H9 (cell line): ENCODE data around the gene ANKS1B. TPM values are rescaled to one million over a fixed set of nuclear protein-coding genes. Genes with fewer than 3 reads are reported as not detected.
A peak's percentile ranks its signal among the peaks of the same experiment; 100 is the strongest.

Experiments used
- DNase-seq: peaks from one replicate; pipeline ENCODE4 v3.0.0-alpha.2; 2017
- H2AFZ ChIP-seq: one replicate; pipeline ENCODE4 v1.6.1; 2013; ENCODE audit warnings: mild to moderate bottlenecking, low read length, control low read depth, moderate library complexity
- H2AK5ac ChIP-seq: 2 replicates; pipeline ENCODE4 v1.6.1; 2013; ENCODE audit warnings: low read length, control low read depth, mixed read lengths; ENCODE audit not compliant: insufficient read length
- H2BK120ac ChIP-seq: one replicate; pipeline ENCODE4 v1.6.1; 2013; ENCODE audit warnings: low read depth, mild to moderate bottlenecking, low read length, control low read depth, inconsistent platforms; ENCODE audit not compliant: poor library complexity, severe bottlenecking
- H2BK12ac ChIP-seq: 2 replicates; pipeline ENCODE4 v1.6.1; 2013; ENCODE audit warnings: low read length, control low read depth, mixed read lengths, low read depth; ENCODE audit not compliant: insufficient read length
- H2BK15ac ChIP-seq: 2 replicates; pipeline ENCODE4 v1.6.1; 2013; ENCODE audit warnings: low read depth, low read length, control low read depth
- H2BK20ac ChIP-seq: one replicate; pipeline ENCODE4 v1.6.1; 2013; ENCODE audit warnings: low read depth, mild to moderate bottlenecking, low read length, control low read depth, inconsistent platforms; ENCODE audit not compliant: poor library complexity, severe bottlenecking
- H2BK5ac ChIP-seq: 2 replicates; pipeline ENCODE4 v1.6.1; 2013; ENCODE audit warnings: low read length, control low read depth, mixed read lengths; ENCODE audit not compliant: insufficient read length
- H3K14ac ChIP-seq: 2 replicates; pipeline ENCODE4 v1.6.1; 2013; ENCODE audit warnings: low read length, control low read depth; ENCODE audit not compliant: insufficient read depth
- H3K18ac ChIP-seq: 2 replicates; pipeline ENCODE4 v1.6.1; 2013; ENCODE audit warnings: low read depth, mild to moderate bottlenecking, mixed read lengths, low read length, control low read depth; ENCODE audit not compliant: insufficient read length
- H3K23ac ChIP-seq: 2 replicates; pipeline ENCODE4 v1.6.1; 2013; ENCODE audit warnings: low read length, control low read depth, mixed read lengths, low read depth; ENCODE audit not compliant: insufficient read length
- H3K23me2 ChIP-seq: 2 replicates; pipeline ENCODE4 v1.6.1; 2013; ENCODE audit warnings: low read depth, mild to moderate bottlenecking, mixed read lengths, low read length, control low read depth; ENCODE audit not compliant: insufficient read length, poor library complexity, severe bottlenecking
- H3K27ac ChIP-seq: 2 replicates; pipeline ENCODE4 v1.5.1; 2013; ENCODE audit warnings: low read length, control low read depth, mixed read lengths, low read depth; ENCODE audit not compliant: insufficient read length
- H3K27me3 ChIP-seq: 2 replicates; pipeline ENCODE4 v1.6.1; 2013; ENCODE audit warnings: low read length, control low read depth, inconsistent platforms; ENCODE audit not compliant: insufficient read depth
- H3K4ac ChIP-seq: 2 replicates; pipeline ENCODE4 v1.6.1; 2013; ENCODE audit warnings: low read depth, mild to moderate bottlenecking, control low read depth, inconsistent platforms, low read length, moderate library complexity
- H3K4me1 ChIP-seq: 2 replicates; pipeline ENCODE4 v1.6.1; 2013; ENCODE audit warnings: low read length, control low read depth, inconsistent platforms; ENCODE audit not compliant: insufficient read depth
- H3K4me2 ChIP-seq: 2 replicates; pipeline ENCODE4 v1.6.1; 2013; ENCODE audit warnings: low read length, control low read depth, mixed read lengths; ENCODE audit not compliant: insufficient read length, insufficient read depth
- H3K56ac ChIP-seq: 2 replicates; pipeline ENCODE4 v1.6.1; 2013; ENCODE audit warnings: low read depth, mild to moderate bottlenecking, mixed read lengths, low read length, control low read depth; ENCODE audit not compliant: insufficient read length
- H3K79me1 ChIP-seq: 2 replicates; pipeline ENCODE4 v1.6.1; 2013; ENCODE audit warnings: low read depth, mild to moderate bottlenecking, moderate library complexity, low read length, control low read depth, inconsistent platforms; ENCODE audit not compliant: insufficient read depth, poor library complexity, severe bottlenecking
- H3K79me2 ChIP-seq: 2 replicates; pipeline ENCODE4 v1.6.1; 2013; ENCODE audit warnings: low read length, control low read depth, inconsistent platforms; ENCODE audit not compliant: insufficient read depth
- H3K9ac ChIP-seq: 2 replicates; pipeline ENCODE4 v1.6.1; 2013; ENCODE audit warnings: low read length, control low read depth, mixed read lengths; ENCODE audit not compliant: insufficient read length; ENCODE audit errors: extremely low read depth
- H3K9me3 ChIP-seq: one replicate; pipeline ENCODE4 v1.6.1; 2013; ENCODE audit warnings: low read depth, low read length, inconsistent platforms; ENCODE audit not compliant: control insufficient read depth
- H3T11ph ChIP-seq: one replicate; pipeline ENCODE4 v1.6.1; 2013; ENCODE audit warnings: mild to moderate bottlenecking, low read length, control low read depth, inconsistent platforms
- H4K20me1 ChIP-seq: one replicate; pipeline ENCODE4 v1.6.1; 2013; ENCODE audit not compliant: control insufficient read depth, insufficient read length, insufficient read depth
- H4K5ac ChIP-seq: 2 replicates; pipeline ENCODE4 v1.6.1; 2013; ENCODE audit warnings: low read depth, mild to moderate bottlenecking, mixed read lengths, low read length, control low read depth; ENCODE audit not compliant: insufficient read length
- H4K8ac ChIP-seq: replicated peaks from 2 replicates; pipeline ENCODE4 v1.6.1; 2013; ENCODE audit warnings: low read length, control low read depth, mixed read lengths, low read depth; ENCODE audit not compliant: insufficient read length
- H4K91ac ChIP-seq: 2 replicates; pipeline ENCODE4 v1.6.1; 2013; ENCODE audit warnings: low read depth, mild to moderate bottlenecking, moderate library complexity, mixed read lengths, low read length, control low read depth; ENCODE audit not compliant: insufficient read length
- H3K27ac Mint-ChIP-seq, 3 experiments: 2 replicates in 2 of 3; 3 replicates in 1 of 3; pipeline ENCODE4 v1.8.0; 2020 to 2021; ENCODE audit warnings: mixed read lengths in 3 of 3, mild to moderate bottlenecking in 1 of 3, moderate library complexity in 1 of 3
- H3K27me3 Mint-ChIP-seq: 2 replicates; pipeline ENCODE4 v1.8.0; 2021; ENCODE audit warnings: low read depth, mild to moderate bottlenecking, moderate library complexity, mixed read lengths
- H3K36me3 Mint-ChIP-seq, 3 experiments: 2 replicates in 2 of 3; 3 replicates in 1 of 3; pipeline ENCODE4 v1.8.0; 2020 to 2021; ENCODE audit warnings: low read depth in 3 of 3, mixed read lengths in 3 of 3; ENCODE audit not compliant: insufficient read depth in 1 of 3
- H3K4me1 Mint-ChIP-seq, 2 experiments: 2 replicates each; pipeline ENCODE4 v1.8.0; 2020; ENCODE audit warnings: mixed read lengths in 2 of 2
- H3K4me3 Mint-ChIP-seq, 2 experiments: 2 replicates in 1 of 2; 3 replicates in 1 of 2; pipeline ENCODE4 v1.8.0; 2020 to 2021; ENCODE audit warnings: mild to moderate bottlenecking in 2 of 2, mixed read lengths in 2 of 2, moderate library complexity in 1 of 2
- H3K9me3 Mint-ChIP-seq, 2 experiments: 2 replicates in 1 of 2; 3 replicates in 1 of 2; pipeline ENCODE4 v1.8.0; 2020; ENCODE audit warnings: mild to moderate bottlenecking in 2 of 2, mixed read lengths in 2 of 2, moderate library complexity in 1 of 2
- WGBS: extraction: QIAGEN DNeasy Blood & Tissue Kit; methylation state at CpG from one replicate; pipeline ENCODE4 v1.1.7; 2013; ENCODE audit warnings: missing lambda C conversion rate, low lambda C conversion rate, mixed read lengths; ENCODE audit not compliant: insufficient read length; ENCODE audit errors: extremely low coverage; 5-methylcytosine and 5-hydroxymethylcytosine counted together
- total RNA-seq: library from RNA; stranded (reverse); gene quantifications from 2 replicates; pipeline ENCODE4 v1.2.1, GENCODE V29; 2021
- TF ChIP-seq, protein P1 (sequence below): fragments of 200-600 bp; sonication (generic); conservative IDR thresholded peaks from 3 replicates; pipeline ENCODE4 v1.8.0; 2021; ENCODE audit warnings: antibody characterized with exemption, mild to moderate bottlenecking

ANKS1B gene
- total RNA-seq, 1 experiment from 2014 or later: 4.1 TPM

DNA sequence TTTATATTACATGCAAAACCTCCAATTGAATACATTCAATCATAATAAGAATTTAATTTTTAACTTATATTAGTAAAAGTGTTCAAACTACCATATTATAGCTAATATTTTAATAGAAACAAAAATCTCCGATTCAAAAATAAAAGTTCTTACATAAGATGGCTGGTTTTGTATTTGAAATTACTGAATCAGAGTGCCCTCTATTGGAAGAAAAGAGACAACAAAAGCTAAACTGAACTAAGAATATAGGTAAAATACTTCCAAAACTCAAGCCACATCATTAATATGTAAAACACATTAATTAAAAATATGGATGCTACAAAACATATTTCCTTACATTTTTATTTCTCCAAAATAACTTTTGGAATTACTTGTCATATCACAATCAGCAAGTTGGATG is 216.9 kb downstream of the ANKS1B start:
- Histone ChIP-seq H3K79me1 (no peaks in the 10 kb centered on the region), H2BK12ac (no peak overlapping the region), H2AK5ac (no peak overlapping the region), H3K9me3 (no peaks in the 10 kb centered on the region), H4K5ac (no peak overlapping the region), H3K9ac (no peak overlapping the region), H3K23me2 (no peaks in the 10 kb centered on the region), H2BK15ac (no peak overlapping the region), H3K4me2 (no peak overlapping the region), H3K27me3 (no peaks in the 10 kb centered on the region), H3K79me2 (no peaks in the 10 kb centered on the region), H3T11ph (no peak overlapping the region), H3K14ac (no peak overlapping the region), H2BK20ac (no peak overlapping the region), H3K4ac (no peak overlapping the region), H2AFZ (no peak overlapping the region), H3K56ac (no peak overlapping the region), H3K18ac (no peak overlapping the region), H3K4me1 (no peaks in the 10 kb centered on the region), H3K27ac (no peak overlapping the region), H4K91ac (no peak overlapping the region), H4K20me1 (no peaks in the 10 kb centered on the region), H3K23ac (no peak overlapping the region), H4K8ac (no peak overlapping the region), H2BK120ac (no peak overlapping the region), H2BK5ac (no peak overlapping the region)
- H3K36me3 Mint-ChIP-seq: no peaks in the 10 kb centered on the region
- TF ChIP-seq, protein P1, sequence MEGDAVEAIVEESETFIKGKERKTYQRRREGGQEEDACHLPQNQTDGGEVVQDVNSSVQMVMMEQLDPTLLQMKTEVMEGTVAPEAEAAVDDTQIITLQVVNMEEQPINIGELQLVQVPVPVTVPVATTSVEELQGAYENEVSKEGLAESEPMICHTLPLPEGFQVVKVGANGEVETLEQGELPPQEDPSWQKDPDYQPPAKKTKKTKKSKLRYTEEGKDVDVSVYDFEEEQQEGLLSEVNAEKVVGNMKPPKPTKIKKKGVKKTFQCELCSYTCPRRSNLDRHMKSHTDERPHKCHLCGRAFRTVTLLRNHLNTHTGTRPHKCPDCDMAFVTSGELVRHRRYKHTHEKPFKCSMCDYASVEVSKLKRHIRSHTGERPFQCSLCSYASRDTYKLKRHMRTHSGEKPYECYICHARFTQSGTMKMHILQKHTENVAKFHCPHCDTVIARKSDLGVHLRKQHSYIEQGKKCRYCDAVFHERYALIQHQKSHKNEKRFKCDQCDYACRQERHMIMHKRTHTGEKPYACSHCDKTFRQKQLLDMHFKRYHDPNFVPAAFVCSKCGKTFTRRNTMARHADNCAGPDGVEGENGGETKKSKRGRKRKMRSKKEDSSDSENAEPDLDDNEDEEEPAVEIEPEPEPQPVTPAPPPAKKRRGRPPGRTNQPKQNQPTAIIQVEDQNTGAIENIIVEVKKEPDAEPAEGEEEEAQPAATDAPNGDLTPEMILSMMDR: peak; percentile 77
- no peaks in the 10 kb centered on the region for H3K27me3 Mint-ChIP-seq
- H3K9me3 Mint-ChIP-seq: no peaks in the 10 kb centered on the region
- no peak for DNase-seq
- no CpG with 5 or more reads among the region's 1 CpG for WGBS
- H3K4me3 Mint-ChIP-seq: no peak overlapping the region
- peaks cover 8 to 9% of the 10 kb centered on the region in 2 experiments for H3K4me1 Mint-ChIP-seq
- H3K27ac Mint-ChIP-seq: no peak overlapping the region
